Cortex of kidney (tissue), 1 donor: ENCODE measurements around the gene ZSWIM2.
"Not testable (repeated sequence)": the region's sequence is repeated elsewhere in the genome, so short reads cannot be mapped to it uniquely, and the experiment has no call there.

ENCODE experiments used
- DNase-seq: peaks from one replicate; lab custom pipeline; 2025; lab: John Stamatoyannopoulos, UW

Gene ZSWIM2

GRCh38 chr2:186848873-186849578, at the start of gene ZSWIM2:
Gene ZSWIM2, minus strand, starts transcription at chr2:186849170. Its CDS starts 40 bp downstream, at chr2:186849130.
- DNase-seq, result no peak

GRCh38 chr2:186896220-186896619, 47.2 kb upstream of the ZSWIM2 start:
- DNase-seq, result not testable (repeated sequence)

- DNase-seq, result no peak
Measured at GRCh38 chr2:186895451-186895850, 46.5 kb upstream of the ZSWIM2 start.

- no peak for DNase-seq
Measured at GRCh38 chr2:186894478-186894877, 45.5 kb upstream of the ZSWIM2 start.

GRCh38 chr2:186892821-186893220, 43.9 kb upstream of the ZSWIM2 start:
- DNase-seq, result no peak

- DNase-seq, result no peak
Measured at GRCh38 chr2:186891185-186891621, 42.2 kb upstream of the ZSWIM2 start.

GRCh38 chr2:186889101-186889879, 40.3 kb upstream of the ZSWIM2 start:
- no peak for DNase-seq

- no peak for DNase-seq
Measured at GRCh38 chr2:186887107-186888090, 38.4 kb upstream of the ZSWIM2 start.

GRCh38 chr2:186884587-186884986, 35.6 kb upstream of the ZSWIM2 start:
- DNase-seq, result no peak

GRCh38 chr2:186883666-186884065, 34.7 kb upstream of the ZSWIM2 start:
- no peak for DNase-seq

GRCh38 chr2:186882511-186883071, 33.6 kb upstream of the ZSWIM2 start:
- DNase-seq, result no peak

GRCh38 chr2:186881660-186882059, 32.7 kb upstream of the ZSWIM2 start:
- DNase-seq, result no peak

GRCh38 chr2:186879312-186879711, 30.3 kb upstream of the ZSWIM2 start:
- no peak for DNase-seq

GRCh38 chr2:186874713-186875112, 25.7 kb upstream of the ZSWIM2 start:
- DNase-seq, result no peak

GRCh38 chr2:186871881-186872280, 22.9 kb upstream of the ZSWIM2 start:
- DNase-seq, result no peak

- no peak for DNase-seq
Measured at GRCh38 chr2:186868344-186868743, 19.4 kb upstream of the ZSWIM2 start.

GRCh38 chr2:186862869-186863709, 14.1 kb upstream of the ZSWIM2 start:
- no peak for DNase-seq

- no peak for DNase-seq
Measured at GRCh38 chr2:186855216-186855615, 6.2 kb upstream of the ZSWIM2 start.

GRCh38 chr2:186853951-186854350, 5.0 kb upstream of the ZSWIM2 start:
- DNase-seq, result no peak

- no peak for DNase-seq
Measured at GRCh38 chr2:186852508-186852907, 3.5 kb upstream of the ZSWIM2 start.

GRCh38 chr2:186842373-186842772, 6.6 kb downstream of the ZSWIM2 start:
- no peak for DNase-seq
